ENCODE data around the gene KCNC3. TPM values are rescaled to one million over a fixed set of nuclear protein-coding genes. Genes with fewer than 3 reads are reported as not detected.

Gene KCNC3
- total and polyA plus RNA-seq, 12 donors = 0.88 to 4.0 (median 2.3) TPM

- 3 to 4% methylated on average over 20 of the region's 20 CpGs for WGBS, 2 donors
- Histone ChIP-seq H3K27ac (no peak overlapping the region), H3K4me1 (peaks cover 0 to 8% (median 0%) of the 10 kb centered on the region in 9 donors), H3K9me3 (no peaks in the 10 kb centered on the region), H3K36me3 (no peaks in the 10 kb centered on the region), H3K4me3 (no peak overlapping the region), H3K27me3 (peaks cover 0 to 84% (median 65%) of the 10 kb centered on the region in 7 donors)
- ATAC-seq (no peak), DNase-seq (no peak)
- intact Hi-C loops (cut with DNase I) = no loop called here
- TF ChIP-seq CTCF (IDR thresholded peaks at IDR 0.05) = no peak
Observed at GRCh38 chr19:50313812-50314536, 15.2 kb downstream of the KCNC3 start.

- Histone ChIP-seq H3K9me3 (peaks cover 0 to 4% (median 0%) of the 10 kb centered on the region in 11 donors), H3K27me3 (peaks cover 0 to 83% (median 63%) of the 10 kb centered on the region in 7 donors), H3K4me3 (peak overlapping the region in 3 of 10 donors; percentile 18 to 30 (median 26)), H3K27ac (no peak overlapping the region), H3K36me3 (peaks cover 0 to 3% (median 0%) of the 10 kb centered on the region in 9 donors), H3K4me1 (peaks cover 0 to 8% (median 0%) of the 10 kb centered on the region in 9 donors)
- no peak for TF ChIP-seq CTCF (IDR thresholded peaks at IDR 0.05)
- WGBS, 2 donors = 7 to 10% methylated on average over 27 of the region's 27 CpGs
- ATAC-seq (no peak), DNase-seq (no peak)
- intact Hi-C loops (cut with DNase I) = no loop called here
Observed at GRCh38 chr19:50312967-50313811, 16.0 kb downstream of the KCNC3 start.

- Histone ChIP-seq H3K9me3 (peaks cover 0 to 16% (median 0%) of the 10 kb centered on the region in 11 donors), H3K27ac (no peak overlapping the region), H3K27me3 (peaks cover 0 to 74% (median 60%) of the 10 kb centered on the region in 7 donors), H3K4me1 (peaks cover 0 to 8% (median 0%) of the 10 kb centered on the region in 9 donors), H3K36me3 (peaks cover 0 to 15% (median 0%) of the 10 kb centered on the region in 9 donors), H3K4me3 (peak overlapping the region in 5 of 10 donors; percentile 18 to 38 (median 27))
- peak in 1 of 9 donors; percentile 4 for TF ChIP-seq CTCF (IDR thresholded peaks at IDR 0.05)
- DNase-seq = no peak
- intact Hi-C loops (cut with DNase I) = no loop called here
- ATAC-seq = peak in 6 of 8 donors; percentile 9 to 66 (median 52)
- WGBS, 2 donors = 4 to 5% methylated on average over 31 to 42 of the region's 42 CpGs
Observed at GRCh38 chr19:50311723-50312635, 17.2 kb downstream of the KCNC3 start.

Measured in heart right ventricle (tissue), 16 donors.